Measurements from ENCODE around the gene MLLT10.
A peak's percentile ranks its signal among the peaks of the same experiment; 100 is the strongest.

The MLLT10 gene

DNA sequence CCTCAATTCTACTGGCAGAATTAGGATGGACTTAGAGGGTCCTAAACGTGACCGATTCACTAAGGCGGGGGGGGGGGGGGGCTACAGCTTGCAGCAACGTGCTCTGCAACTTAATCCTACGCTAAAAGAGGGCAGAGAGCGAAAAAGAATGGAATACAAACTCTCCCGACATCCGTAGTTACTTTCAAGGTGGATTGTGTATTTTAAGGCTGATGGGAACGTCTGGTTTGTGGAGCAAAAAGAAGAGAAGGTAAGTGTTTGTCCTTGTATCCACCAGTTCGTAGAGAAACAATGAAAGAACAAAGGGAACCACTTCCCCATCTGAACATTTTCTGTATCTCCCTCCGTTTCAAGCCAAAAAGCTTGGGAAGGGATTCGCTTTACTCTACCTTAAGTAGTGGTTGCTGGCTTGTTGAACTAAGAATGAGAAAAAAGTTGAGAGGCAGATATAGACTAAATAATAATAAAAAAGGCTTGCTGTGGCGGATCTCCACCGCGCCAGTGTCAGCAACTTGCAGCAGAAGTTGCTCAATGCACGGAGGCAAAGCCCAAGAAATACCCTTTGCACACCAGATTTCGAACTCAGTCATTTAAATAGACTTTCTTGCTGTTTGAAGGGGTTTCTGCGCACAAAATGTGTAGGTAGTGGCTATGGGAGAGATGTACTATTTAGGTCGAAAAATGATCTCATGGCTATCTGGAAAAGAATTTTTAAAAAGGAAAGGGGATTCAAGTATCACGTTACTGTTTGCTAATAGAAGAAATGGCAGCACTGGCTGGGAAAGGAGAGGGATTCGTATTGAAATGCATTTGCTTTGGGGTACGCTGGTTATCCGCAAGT lies 9.3 kb upstream of the MLLT10 start:
- Mint-ChIP-seq H3K27me3 (peaks cover 18% of the 10 kb centered on the region), H3K9me3 (no peaks in the 10 kb centered on the region)
- intact Hi-C loops (cut with micrococcal nuclease): loop anchor here (10.0 kb wide), 4 partner anchors 710 to 1190 kb away; partner anchors contain the start of genes BMI1 and PIP4K2A

DNA sequence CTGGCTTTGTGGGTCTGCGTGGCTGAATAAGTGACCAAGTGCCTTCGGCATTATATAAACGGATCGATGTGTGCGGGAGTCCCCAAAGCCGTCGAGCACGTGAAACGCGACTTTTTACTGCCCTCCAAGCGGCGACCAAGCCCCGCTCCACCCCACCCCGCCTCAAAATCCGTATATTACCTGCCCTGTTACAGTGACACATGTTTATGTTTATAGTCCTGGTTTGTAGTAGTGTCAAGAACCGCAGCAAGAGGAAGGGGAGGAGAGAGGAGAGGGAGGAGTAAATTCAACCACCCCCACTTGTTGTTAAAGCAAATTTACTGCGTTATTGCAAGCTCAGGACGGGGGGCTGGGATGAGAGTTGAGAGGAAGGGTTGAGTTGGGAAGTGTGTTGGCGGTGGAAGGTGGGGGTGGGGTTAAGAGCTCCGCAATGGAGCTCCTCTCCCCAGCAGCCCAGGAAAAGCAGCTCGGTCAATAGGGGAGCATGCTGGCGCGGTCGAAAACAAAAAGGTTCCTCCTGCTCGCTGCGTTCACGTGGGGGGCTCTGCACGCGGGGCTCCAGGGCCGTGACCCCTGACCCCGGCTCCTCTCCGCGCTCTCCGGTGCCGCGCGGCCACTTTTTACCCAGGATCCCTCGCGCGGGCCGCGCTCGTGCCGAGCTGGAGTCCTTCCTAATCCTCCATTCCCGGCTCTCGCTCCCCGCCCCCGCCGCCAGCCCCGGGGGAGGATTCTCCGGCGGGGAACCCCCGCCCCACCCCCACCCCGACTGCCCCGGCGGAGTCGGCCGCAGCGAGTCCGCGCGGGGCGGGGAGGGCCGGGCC lies 8.5 kb upstream of the MLLT10 start, which contains the start of gene SKIDA1:
Gene SKIDA1 (minus strand): TSS at position 316 of the 821 bp plus-strand sequence. CDS start 7,860 bp downstream, outside the sequence.
- peak within 1 kb of the TSS; percentile 97 for H3K27ac Mint-ChIP-seq
- H3K27me3 Mint-ChIP-seq: peaks cover 10% of the 10 kb centered on the region
- intact Hi-C loops (cut with micrococcal nuclease): loop anchor here (1.0 to 10.0 kb wide), 5 partner anchors 9 to 1189 kb away; partner anchors contain the start of genes BMI1, MLLT10 and PIP4K2A
- H3K4me3 Mint-ChIP-seq: peak within 1 kb of the TSS; percentile 88
- H3K36me3 Mint-ChIP-seq (ENCODE audit: low read depth): peaks cover 11% of the 10 kb centered on the region
- H3K9me3 Mint-ChIP-seq: no peaks in the 10 kb centered on the region
- H3K4me1 Mint-ChIP-seq (ENCODE audit: low read depth): peaks cover 30% of the 10 kb centered on the region

More for the DNA sequence above, 9.3 kb upstream of the MLLT10 start:
- H3K4me3 Mint-ChIP-seq: peak overlapping the region; percentile 88
- peaks cover 11% of the 10 kb centered on the region for H3K36me3 Mint-ChIP-seq (ENCODE audit: low read depth)
- H3K4me1 Mint-ChIP-seq (ENCODE audit: low read depth): peaks cover 34% of the 10 kb centered on the region
- peak overlapping the region; percentile 97 for H3K27ac Mint-ChIP-seq

- Mint-ChIP-seq H3K36me3 (ENCODE audit: low read depth) (peaks cover 11% of the 10 kb centered on the region), H3K27me3 (peaks cover 5% of the 10 kb centered on the region)
- intact Hi-C loops (cut with micrococcal nuclease): loop anchor here (1.0 to 10.0 kb wide), 5 partner anchors 8 to 1188 kb away; partner anchors contain the start of genes BMI1, MLLT10 and PIP4K2A
These were observed 7.7 kb upstream of the MLLT10 start for GRCh38 chr10:21526188-21526859.

GRCh38 chr10:21526860-21527597 lies 7.0 kb upstream of the MLLT10 start:
- Mint-ChIP-seq H3K27ac (peak overlapping the region; percentile 97), H3K4me3 (peak overlapping the region; percentile 82), H3K9me3 (no peaks in the 10 kb centered on the region), H3K27me3 (peaks cover 5% of the 10 kb centered on the region), H3K4me1 (ENCODE audit: low read depth) (peaks cover 30% of the 10 kb centered on the region), H3K36me3 (ENCODE audit: low read depth) (peaks cover 11% of the 10 kb centered on the region)
- intact Hi-C loops (cut with micrococcal nuclease): loop anchor here (1.0 to 10.0 kb wide), 5 partner anchors 7 to 1188 kb away; partner anchors contain the start of genes BMI1, MLLT10 and PIP4K2A

More at GRCh38 chr10:21526188-21526859, 7.7 kb upstream of the MLLT10 start:
- H3K4me3 Mint-ChIP-seq: peak overlapping the region; percentile 82
- peaks cover 30% of the 10 kb centered on the region for H3K4me1 Mint-ChIP-seq (ENCODE audit: low read depth)
- peak overlapping the region; percentile 97 for H3K27ac Mint-ChIP-seq
- no peaks in the 10 kb centered on the region for H3K9me3 Mint-ChIP-seq

- intact Hi-C loops (cut with micrococcal nuclease): loop anchor here (10.0 kb wide), 4 partner anchors 707 to 1187 kb away; partner anchors contain the start of genes BMI1 and PIP4K2A
- H3K36me3 Mint-ChIP-seq (ENCODE audit: low read depth): peaks cover 11% of the 10 kb centered on the region
- peaks cover 5% of the 10 kb centered on the region for H3K27me3 Mint-ChIP-seq
- H3K4me3 Mint-ChIP-seq: peak overlapping the region; percentile 82
- H3K4me1 Mint-ChIP-seq (ENCODE audit: low read depth): peaks cover 31% of the 10 kb centered on the region
- no peaks in the 10 kb centered on the region for H3K9me3 Mint-ChIP-seq
- H3K27ac Mint-ChIP-seq: peak overlapping the region; percentile 97
These were observed 6.3 kb upstream of the MLLT10 start for GRCh38 chr10:21527598-21528235.

DNA sequence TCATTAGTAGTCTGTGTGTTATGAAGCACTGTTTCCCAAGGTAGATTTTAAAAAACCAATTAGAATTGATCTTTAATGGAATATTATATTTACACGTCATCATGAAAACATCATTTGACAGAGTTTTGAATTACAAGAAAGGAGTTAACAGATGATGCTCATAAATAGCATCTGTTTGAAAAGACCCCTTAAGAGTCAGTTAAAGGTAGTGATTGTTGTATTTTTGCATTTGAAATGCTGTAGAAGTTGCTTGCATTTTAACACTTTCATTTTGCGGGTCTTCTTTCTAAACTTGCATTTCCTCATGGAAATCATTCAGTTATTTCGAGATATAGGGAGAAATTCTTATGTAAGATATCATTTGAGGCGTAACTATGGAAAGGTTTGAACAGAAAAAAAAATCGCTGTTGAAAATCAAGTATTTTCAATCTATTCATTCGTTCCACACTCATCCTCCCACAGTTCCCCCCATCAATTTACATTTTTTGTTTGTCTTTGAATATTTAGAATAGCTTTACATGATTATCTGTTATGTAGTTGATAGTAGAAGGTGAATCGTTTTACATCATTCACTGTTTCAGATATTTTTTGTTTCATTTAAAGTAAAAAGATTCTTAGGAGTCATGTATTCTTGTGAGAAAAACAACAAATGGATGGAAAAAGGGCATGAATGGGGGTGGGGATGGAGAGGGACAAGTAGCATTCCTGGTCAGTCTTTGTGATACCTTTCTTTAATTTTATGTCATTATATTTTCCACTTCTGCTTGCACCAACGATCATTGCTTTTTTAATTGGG lies 5.6 kb upstream of the MLLT10 start:
- peak overlapping the region; percentile 97 for H3K27ac Mint-ChIP-seq
- peaks cover 13% of the 10 kb centered on the region for H3K36me3 Mint-ChIP-seq (ENCODE audit: low read depth)
- intact Hi-C loops (cut with micrococcal nuclease): loop anchor here (10.0 kb wide), 4 partner anchors 706 to 1186 kb away; partner anchors contain the start of genes BMI1 and PIP4K2A
- peak overlapping the region; percentile 82 for H3K4me3 Mint-ChIP-seq
- H3K27me3 Mint-ChIP-seq: peaks cover 3% of the 10 kb centered on the region
- H3K9me3 Mint-ChIP-seq: no peaks in the 10 kb centered on the region
- H3K4me1 Mint-ChIP-seq (ENCODE audit: low read depth): peaks cover 36% of the 10 kb centered on the region

GRCh38 chr10:21529032-21529910 lies 4.8 kb upstream of the MLLT10 start:
- H3K27ac Mint-ChIP-seq: no peak overlapping the region

GRCh38 chr10:21530168-21530567 lies 3.9 kb upstream of the MLLT10 start:
- H3K9me3 Mint-ChIP-seq: no peaks in the 10 kb centered on the region
- peaks cover 19% of the 10 kb centered on the region for H3K36me3 Mint-ChIP-seq (ENCODE audit: low read depth)
- H3K27me3 Mint-ChIP-seq: no peaks in the 10 kb centered on the region
- no peak overlapping the region for H3K4me3 Mint-ChIP-seq
- no peak overlapping the region for H3K27ac Mint-ChIP-seq
- intact Hi-C loops (cut with micrococcal nuclease): loop anchor here (5.0 kb wide), 1 partner anchor 33 kb away; no protein-coding TSS in a partner anchor
- H3K4me1 Mint-ChIP-seq (ENCODE audit: low read depth): peaks cover 27% of the 10 kb centered on the region

More at GRCh38 chr10:21529032-21529910, 4.8 kb upstream of the MLLT10 start:
- intact Hi-C loops (cut with micrococcal nuclease): loop anchor here (10.0 kb wide), 4 partner anchors 706 to 1186 kb away; partner anchors contain the start of genes BMI1 and PIP4K2A
- H3K27me3 Mint-ChIP-seq: no peaks in the 10 kb centered on the region
- H3K4me1 Mint-ChIP-seq (ENCODE audit: low read depth): peaks cover 33% of the 10 kb centered on the region
- H3K36me3 Mint-ChIP-seq (ENCODE audit: low read depth): peaks cover 22% of the 10 kb centered on the region
- no peaks in the 10 kb centered on the region for H3K9me3 Mint-ChIP-seq
- H3K4me3 Mint-ChIP-seq: no peak overlapping the region

DNA sequence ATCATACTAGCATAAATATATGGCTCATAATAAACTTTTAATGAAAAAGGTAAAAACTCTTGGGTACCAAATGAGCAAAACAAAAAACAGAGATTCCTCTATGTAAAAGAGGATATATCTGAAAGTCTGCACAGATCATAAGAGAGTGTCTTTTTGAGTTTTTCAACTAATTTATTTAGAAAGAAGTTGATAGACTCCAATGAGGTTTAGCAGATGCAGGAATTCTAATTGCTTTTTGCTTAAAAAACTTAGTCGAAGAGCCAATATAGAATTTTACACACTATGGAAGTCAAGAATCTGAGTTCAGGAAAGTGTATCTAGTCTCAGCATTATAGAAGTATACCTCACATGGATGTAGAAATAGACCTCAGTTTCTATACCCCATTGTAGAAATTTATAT lies 3.4 kb upstream of the MLLT10 start:
- Mint-ChIP-seq H3K27me3 (no peaks in the 10 kb centered on the region), H3K27ac (no peak overlapping the region), H3K36me3 (ENCODE audit: low read depth) (peaks cover 19% of the 10 kb centered on the region), H3K4me1 (ENCODE audit: low read depth) (peaks cover 27% of the 10 kb centered on the region), H3K9me3 (no peaks in the 10 kb centered on the region), H3K4me3 (no peak overlapping the region)
- intact Hi-C loops (cut with micrococcal nuclease): loop anchor here (5.0 kb wide), 1 partner anchor 33 kb away; no protein-coding TSS in a partner anchor

GRCh38 chr10:21531164-21531563 lies 2.9 kb upstream of the MLLT10 start:
- Mint-ChIP-seq H3K27me3 (no peaks in the 10 kb centered on the region), H3K9me3 (no peaks in the 10 kb centered on the region), H3K4me1 (ENCODE audit: low read depth) (peaks cover 27% of the 10 kb centered on the region), H3K36me3 (ENCODE audit: low read depth) (peaks cover 19% of the 10 kb centered on the region), H3K4me3 (no peak overlapping the region), H3K27ac (no peak overlapping the region)
- intact Hi-C loops (cut with micrococcal nuclease): loop anchor here (5.0 kb wide), 1 partner anchor 34 kb away; no protein-coding TSS in a partner anchor
